H1 (cell line): ENCODE results near the gene ZNF282. TPM values are rescaled to one million over a fixed set of nuclear protein-coding genes. Genes with fewer than 3 reads are reported as not detected.

Experiments used
- POU5F1 ChIP-seq: IDR thresholded peaks from 2 replicates; pipeline ENCODE4 v1.6.1; 2011; ENCODE audit warnings: low read depth, mild to moderate bottlenecking, low read length, moderate library complexity
- SUZ12 ChIP-seq: fragments of 200-600 bp; sonication (generic); IDR thresholded peaks from 2 replicates; pipeline ENCODE4 v1.6.1; 2012; ENCODE audit warnings: mild to moderate bottlenecking, inconsistent platforms, low read length, moderate library complexity, mixed read lengths
- TEAD4 ChIP-seq: IDR thresholded peaks from 2 replicates; pipeline ENCODE4 v1.6.1; 2012; ENCODE audit warnings: low read depth, low read length, inconsistent platforms, mixed read lengths
- polyA plus RNA-seq, 7 experiments: library from polyadenylated mRNA; depleted of rRNA in 3 of 7; stranded (reverse) in 5 of 7; unstranded in 2 of 7; fragments of >200 nt in 5 of 7; fragments of 200-250 nt in 2 of 7; gene quantifications; 1 replicate in 5 of 7; 2 replicates in 1 of 7; 4 replicates in 1 of 7; pipeline versions ENCODE4 v1.2.1 to v1.2.3, GENCODE V29; 2011 to 2013; ENCODE audit warnings: missing spikeins in 2 of 7, mixed read lengths in 2 of 7
- total RNA-seq: library from RNA; stranded (reverse); fragmentation: NEBNext Ultra II Directional; extraction: Animal tissue kit (Norgen Biotek cat#: 25700); gene quantifications from 2 replicates; pipeline ENCODE4 v1.2.1, GENCODE V29; 2021
- TF ChIP-seq, protein P1 (sequence below): fragments of 300-600 bp; sonication (generic); IDR thresholded peaks from 2 replicates; pipeline ENCODE4 v1.7.1; 2012; ENCODE audit warnings: low read length, moderate library complexity, mild to moderate bottlenecking, inconsistent platforms; ENCODE audit not compliant: insufficient replicate concordance
- TF ChIP-seq, protein P2 (sequence below): IDR thresholded peaks from 2 replicates; pipeline ENCODE4 v1.6.1; 2012; ENCODE audit warnings: low read length, inconsistent platforms

Gene ZNF282
- total and polyA plus RNA-seq, 2 of the 8 experiments (the other 6 are each of a cell fraction or from before 2014, with no cell fraction given): 16.9 to 36.3 TPM

DNA sequence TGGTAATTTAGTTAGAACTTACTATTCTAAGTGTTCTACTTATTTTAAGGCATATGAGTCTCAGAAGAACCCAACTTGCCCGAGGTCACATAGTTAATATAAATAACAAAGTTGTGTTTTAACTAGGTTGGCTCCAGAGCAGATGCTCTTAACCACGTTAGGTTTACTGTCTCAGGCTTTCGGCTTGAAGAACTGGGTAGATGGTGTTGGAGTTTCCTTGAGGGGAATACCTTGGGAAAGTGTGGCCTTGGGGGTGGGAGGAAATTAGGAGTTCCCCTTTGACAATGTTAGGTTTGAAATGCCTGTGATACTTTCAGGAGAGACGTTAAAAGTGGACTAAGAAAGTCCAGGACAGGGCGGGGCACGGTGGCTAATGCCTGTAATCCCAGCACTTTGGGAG is 38.4 kb upstream of the ZNF282 start (continued):
- TF ChIP-seq, protein P1, sequence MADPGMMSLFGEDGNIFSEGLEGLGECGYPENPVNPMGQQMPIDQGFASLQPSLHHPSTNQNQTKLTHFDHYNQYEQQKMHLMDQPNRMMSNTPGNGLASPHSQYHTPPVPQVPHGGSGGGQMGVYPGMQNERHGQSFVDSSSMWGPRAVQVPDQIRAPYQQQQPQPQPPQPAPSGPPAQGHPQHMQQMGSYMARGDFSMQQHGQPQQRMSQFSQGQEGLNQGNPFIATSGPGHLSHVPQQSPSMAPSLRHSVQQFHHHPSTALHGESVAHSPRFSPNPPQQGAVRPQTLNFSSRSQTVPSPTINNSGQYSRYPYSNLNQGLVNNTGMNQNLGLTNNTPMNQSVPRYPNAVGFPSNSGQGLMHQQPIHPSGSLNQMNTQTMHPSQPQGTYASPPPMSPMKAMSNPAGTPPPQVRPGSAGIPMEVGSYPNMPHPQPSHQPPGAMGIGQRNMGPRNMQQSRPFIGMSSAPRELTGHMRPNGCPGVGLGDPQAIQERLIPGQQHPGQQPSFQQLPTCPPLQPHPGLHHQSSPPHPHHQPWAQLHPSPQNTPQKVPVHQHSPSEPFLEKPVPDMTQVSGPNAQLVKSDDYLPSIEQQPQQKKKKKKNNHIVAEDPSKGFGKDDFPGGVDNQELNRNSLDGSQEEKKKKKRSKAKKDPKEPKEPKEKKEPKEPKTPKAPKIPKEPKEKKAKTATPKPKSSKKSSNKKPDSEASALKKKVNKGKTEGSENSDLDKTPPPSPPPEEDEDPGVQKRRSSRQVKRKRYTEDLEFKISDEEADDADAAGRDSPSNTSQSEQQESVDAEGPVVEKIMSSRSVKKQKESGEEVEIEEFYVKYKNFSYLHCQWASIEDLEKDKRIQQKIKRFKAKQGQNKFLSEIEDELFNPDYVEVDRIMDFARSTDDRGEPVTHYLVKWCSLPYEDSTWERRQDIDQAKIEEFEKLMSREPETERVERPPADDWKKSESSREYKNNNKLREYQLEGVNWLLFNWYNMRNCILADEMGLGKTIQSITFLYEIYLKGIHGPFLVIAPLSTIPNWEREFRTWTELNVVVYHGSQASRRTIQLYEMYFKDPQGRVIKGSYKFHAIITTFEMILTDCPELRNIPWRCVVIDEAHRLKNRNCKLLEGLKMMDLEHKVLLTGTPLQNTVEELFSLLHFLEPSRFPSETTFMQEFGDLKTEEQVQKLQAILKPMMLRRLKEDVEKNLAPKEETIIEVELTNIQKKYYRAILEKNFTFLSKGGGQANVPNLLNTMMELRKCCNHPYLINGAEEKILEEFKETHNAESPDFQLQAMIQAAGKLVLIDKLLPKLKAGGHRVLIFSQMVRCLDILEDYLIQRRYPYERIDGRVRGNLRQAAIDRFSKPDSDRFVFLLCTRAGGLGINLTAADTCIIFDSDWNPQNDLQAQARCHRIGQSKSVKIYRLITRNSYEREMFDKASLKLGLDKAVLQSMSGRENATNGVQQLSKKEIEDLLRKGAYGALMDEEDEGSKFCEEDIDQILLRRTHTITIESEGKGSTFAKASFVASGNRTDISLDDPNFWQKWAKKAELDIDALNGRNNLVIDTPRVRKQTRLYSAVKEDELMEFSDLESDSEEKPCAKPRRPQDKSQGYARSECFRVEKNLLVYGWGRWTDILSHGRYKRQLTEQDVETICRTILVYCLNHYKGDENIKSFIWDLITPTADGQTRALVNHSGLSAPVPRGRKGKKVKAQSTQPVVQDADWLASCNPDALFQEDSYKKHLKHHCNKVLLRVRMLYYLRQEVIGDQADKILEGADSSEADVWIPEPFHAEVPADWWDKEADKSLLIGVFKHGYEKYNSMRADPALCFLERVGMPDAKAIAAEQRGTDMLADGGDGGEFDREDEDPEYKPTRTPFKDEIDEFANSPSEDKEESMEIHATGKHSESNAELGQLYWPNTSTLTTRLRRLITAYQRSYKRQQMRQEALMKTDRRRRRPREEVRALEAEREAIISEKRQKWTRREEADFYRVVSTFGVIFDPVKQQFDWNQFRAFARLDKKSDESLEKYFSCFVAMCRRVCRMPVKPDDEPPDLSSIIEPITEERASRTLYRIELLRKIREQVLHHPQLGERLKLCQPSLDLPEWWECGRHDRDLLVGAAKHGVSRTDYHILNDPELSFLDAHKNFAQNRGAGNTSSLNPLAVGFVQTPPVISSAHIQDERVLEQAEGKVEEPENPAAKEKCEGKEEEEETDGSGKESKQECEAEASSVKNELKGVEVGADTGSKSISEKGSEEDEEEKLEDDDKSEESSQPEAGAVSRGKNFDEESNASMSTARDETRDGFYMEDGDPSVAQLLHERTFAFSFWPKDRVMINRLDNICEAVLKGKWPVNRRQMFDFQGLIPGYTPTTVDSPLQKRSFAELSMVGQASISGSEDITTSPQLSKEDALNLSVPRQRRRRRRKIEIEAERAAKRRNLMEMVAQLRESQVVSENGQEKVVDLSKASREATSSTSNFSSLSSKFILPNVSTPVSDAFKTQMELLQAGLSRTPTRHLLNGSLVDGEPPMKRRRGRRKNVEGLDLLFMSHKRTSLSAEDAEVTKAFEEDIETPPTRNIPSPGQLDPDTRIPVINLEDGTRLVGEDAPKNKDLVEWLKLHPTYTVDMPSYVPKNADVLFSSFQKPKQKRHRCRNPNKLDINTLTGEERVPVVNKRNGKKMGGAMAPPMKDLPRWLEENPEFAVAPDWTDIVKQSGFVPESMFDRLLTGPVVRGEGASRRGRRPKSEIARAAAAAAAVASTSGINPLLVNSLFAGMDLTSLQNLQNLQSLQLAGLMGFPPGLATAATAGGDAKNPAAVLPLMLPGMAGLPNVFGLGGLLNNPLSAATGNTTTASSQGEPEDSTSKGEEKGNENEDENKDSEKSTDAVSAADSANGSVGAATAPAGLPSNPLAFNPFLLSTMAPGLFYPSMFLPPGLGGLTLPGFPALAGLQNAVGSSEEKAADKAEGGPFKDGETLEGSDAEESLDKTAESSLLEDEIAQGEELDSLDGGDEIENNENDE: no peak
- TF ChIP-seq SUZ12 (no peak), TEAD4 (no peak), POU5F1 (no peak)
- TF ChIP-seq, protein P2, sequence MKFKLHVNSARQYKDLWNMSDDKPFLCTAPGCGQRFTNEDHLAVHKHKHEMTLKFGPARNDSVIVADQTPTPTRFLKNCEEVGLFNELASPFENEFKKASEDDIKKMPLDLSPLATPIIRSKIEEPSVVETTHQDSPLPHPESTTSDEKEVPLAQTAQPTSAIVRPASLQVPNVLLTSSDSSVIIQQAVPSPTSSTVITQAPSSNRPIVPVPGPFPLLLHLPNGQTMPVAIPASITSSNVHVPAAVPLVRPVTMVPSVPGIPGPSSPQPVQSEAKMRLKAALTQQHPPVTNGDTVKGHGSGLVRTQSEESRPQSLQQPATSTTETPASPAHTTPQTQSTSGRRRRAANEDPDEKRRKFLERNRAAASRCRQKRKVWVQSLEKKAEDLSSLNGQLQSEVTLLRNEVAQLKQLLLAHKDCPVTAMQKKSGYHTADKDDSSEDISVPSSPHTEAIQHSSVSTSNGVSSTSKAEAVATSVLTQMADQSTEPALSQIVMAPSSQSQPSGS: no peak
